GM18868 (cell line): Measurements from ENCODE around the gene EHF.

Source experiments
- ATAC-seq: cut with Tn5 transposase; IDR thresholded peaks from one replicate; pipeline ENCODE4 v1.9.1; 2021; ENCODE audit warnings: mild to moderate bottlenecking, moderate library complexity; ENCODE audit not compliant: unreplicated experiment

EHF gene

GRCh38 chr11:34601609-34602008 lies 19.3 kb upstream of the EHF start:
- ATAC-seq = no peak

- ATAC-seq = no peak
Observed at GRCh38 chr11:34602245-34602644, 18.6 kb upstream of the EHF start.

- no peak for ATAC-seq
Observed at GRCh38 chr11:34603129-34604001, 17.5 kb upstream of the EHF start.

- no peak for ATAC-seq
Observed at GRCh38 chr11:34604145-34604544, 16.7 kb upstream of the EHF start.

DNA sequence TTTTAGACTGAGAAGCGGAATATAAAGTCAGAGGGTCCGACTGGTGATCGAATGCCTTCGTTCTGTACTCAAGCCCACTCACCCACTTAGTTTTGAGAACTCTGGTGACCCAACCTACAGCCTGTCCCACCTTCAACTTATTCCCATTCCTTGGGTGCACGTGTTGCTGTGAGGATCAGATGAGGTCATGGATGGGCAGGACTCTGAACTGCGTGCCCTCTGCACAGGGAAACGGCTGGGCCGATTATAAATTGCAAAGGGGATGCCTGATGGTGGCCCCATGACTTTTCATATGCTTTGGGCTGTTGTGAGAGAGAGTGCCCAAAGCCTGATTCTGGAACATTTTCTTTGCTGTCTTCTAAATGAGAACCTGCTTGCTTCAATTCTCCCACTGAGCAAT lies 16.0 kb upstream of the EHF start:
- ATAC-seq = no peak

- ATAC-seq = peak; percentile 31
Observed at GRCh38 chr11:34605481-34606325, 15.2 kb upstream of the EHF start.

- ATAC-seq = peak; percentile 50
Observed at GRCh38 chr11:34606326-34607120, 14.4 kb upstream of the EHF start.

- no peak for ATAC-seq
Observed at GRCh38 chr11:34609187-34609751, 11.6 kb upstream of the EHF start.

DNA sequence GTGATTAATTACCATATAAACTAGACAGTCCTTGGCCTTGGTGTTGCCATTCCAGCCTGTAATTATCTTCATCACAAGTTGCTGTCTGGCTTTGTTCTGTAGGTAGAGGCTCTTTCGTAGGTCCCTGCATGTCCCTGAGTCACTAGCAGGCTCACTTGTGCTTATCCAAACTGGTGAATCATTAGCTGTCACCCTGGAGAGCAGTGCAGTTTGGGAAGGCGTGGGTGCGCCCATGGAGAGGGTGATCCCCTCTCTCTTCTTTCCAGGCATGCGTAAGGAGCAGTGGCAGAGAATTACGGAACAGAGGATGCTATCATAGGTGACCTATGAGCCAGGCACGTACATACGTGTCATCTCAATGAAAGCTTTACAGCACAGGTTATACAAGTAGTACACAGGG lies 11.0 kb upstream of the EHF start:
- ATAC-seq = no peak

- ATAC-seq = no peak
Observed at GRCh38 chr11:34610324-34611041, 10.4 kb upstream of the EHF start.

- peak; percentile 5 for ATAC-seq
Observed at GRCh38 chr11:34613015-34613414, 7.9 kb upstream of the EHF start.

- peak; percentile 94 for ATAC-seq
Observed at GRCh38 chr11:34613552-34614056, 7.3 kb upstream of the EHF start.

- ATAC-seq = peak; percentile 64
Observed at GRCh38 chr11:34614344-34615104, 6.4 kb upstream of the EHF start.

GRCh38 chr11:34616086-34616485 lies 4.8 kb upstream of the EHF start:
- no peak for ATAC-seq

- ATAC-seq = no peak
Observed at GRCh38 chr11:34616830-34617504, 3.9 kb upstream of the EHF start.

DNA sequence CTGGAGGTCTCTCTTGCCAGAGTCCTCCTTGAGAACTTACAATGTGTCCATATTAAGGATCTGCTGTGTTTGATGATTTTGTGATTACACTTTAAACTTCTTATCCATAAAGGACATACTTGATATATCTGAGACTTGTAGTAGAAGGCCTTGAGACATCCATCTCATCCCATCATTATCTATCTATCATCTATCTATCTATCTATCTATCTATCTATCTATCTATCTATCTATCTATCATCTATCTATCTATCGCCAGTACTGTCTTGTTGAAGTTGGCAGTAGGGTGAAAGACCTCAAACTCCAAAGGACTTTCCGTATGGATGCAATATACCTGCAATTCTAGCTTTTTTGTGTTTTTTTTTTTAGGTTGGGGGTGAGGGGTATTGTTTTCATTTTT lies 2.5 kb upstream of the EHF start:
- ATAC-seq = no peak

- no peak for ATAC-seq
Observed at GRCh38 chr11:34619062-34619516, 1.8 kb upstream of the EHF start.

DNA sequence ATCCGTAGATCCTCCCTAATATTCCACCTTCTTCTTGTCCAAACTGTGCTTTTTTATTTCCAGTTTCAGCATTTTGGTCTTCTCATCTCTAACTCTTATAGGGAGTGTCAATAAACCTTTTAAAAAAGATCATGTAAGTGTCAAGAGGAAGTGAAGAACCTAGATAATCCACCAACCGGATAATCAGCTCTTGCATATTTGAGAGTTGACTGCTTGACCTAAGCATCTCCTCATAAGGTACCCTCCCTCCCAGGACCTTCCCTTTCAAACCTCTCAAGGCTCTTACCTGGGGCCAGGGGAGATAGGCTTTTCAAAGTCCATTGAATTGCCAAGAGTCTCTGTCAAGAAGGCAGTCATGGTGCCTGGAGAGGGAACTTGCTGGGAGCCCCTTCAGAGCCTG lies 691 bp upstream of the EHF start:
- ATAC-seq = no peak

GRCh38 chr11:34621876-34622275 lies 983 bp downstream of the EHF start:
- no peak for ATAC-seq
